Fibroblast of skin of left biceps (primary cell): ENCODE data around the gene RNF145.
"Not testable (repeated sequence)": the region's sequence is repeated elsewhere in the genome, so short reads cannot be mapped to it uniquely, and the experiment has no call there.

Experiments
- DNase-seq, 2 experiments: peaks; one replicate each; pipeline ENCODE4 v3.0.0-alpha.2; 2013; ENCODE audit warnings: low read depth in 2 of 2

The RNF145 gene, protein sequence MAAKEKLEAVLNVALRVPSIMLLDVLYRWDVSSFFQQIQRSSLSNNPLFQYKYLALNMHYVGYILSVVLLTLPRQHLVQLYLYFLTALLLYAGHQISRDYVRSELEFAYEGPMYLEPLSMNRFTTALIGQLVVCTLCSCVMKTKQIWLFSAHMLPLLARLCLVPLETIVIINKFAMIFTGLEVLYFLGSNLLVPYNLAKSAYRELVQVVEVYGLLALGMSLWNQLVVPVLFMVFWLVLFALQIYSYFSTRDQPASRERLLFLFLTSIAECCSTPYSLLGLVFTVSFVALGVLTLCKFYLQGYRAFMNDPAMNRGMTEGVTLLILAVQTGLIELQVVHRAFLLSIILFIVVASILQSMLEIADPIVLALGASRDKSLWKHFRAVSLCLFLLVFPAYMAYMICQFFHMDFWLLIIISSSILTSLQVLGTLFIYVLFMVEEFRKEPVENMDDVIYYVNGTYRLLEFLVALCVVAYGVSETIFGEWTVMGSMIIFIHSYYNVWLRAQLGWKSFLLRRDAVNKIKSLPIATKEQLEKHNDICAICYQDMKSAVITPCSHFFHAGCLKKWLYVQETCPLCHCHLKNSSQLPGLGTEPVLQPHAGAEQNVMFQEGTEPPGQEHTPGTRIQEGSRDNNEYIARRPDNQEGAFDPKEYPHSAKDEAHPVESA

DNA sequence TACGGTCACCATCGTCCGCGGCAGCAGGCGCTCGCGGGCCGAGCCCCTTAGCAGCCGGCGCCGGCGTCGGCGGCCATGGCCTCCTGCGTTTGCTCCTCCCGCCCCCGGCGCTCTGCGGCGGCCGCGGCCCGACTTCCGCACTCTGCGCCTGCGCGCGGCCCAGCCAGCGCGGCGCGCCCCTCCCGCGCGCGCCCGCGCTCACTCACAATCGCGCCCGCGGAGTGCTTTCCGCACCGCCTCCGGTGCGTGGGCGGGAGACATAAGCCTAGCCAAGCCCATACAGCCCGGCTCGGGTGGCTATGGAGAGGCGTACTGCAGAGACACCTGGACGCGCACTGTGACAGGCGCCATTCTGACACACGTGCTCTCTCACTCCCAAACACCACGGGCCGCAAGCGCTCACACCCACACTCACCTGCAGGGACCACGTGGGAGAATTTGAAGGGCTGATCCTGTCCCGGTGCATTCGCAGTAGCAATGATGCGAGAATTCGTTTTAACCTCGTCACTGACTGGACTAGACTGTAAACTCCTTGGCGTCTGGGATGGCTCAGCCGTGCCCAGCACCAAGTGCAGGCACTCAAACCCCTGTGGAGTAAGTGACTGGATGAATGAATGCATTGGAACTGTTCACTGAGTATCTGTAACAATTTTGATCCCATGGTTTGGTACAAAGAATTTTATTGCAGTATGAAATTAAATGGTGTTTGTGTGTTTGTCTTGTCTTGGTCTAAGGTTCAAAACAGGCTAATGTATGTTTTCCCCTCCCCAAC, at the start of gene RNF145:
Gene RNF145, minus strand, starts transcription at position 116 of the 772 bp plus-strand sequence. CDS start 5,936 bp downstream, outside the sequence.
- peak; percentile 56 to 57 for DNase-seq

DNA sequence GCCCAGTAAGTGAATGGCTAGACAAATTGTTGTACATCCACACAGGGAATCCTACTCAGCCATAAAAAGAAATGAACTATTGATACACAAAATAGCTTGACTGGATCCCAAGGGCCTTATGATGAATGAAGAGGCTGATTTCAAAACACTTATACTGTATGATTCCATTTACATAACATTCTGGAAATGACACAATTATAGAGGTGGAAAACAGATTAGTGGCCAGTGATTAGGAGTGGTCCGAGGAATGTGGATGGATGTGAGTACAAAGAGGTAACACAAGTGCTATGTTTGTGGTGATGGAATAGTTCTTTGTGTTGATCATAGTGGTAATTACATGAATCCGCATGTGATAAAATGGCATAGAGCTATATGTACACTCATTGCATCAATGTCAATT, 49.0 kb upstream of the RNF145 start:
- DNase-seq = no peak

DNA sequence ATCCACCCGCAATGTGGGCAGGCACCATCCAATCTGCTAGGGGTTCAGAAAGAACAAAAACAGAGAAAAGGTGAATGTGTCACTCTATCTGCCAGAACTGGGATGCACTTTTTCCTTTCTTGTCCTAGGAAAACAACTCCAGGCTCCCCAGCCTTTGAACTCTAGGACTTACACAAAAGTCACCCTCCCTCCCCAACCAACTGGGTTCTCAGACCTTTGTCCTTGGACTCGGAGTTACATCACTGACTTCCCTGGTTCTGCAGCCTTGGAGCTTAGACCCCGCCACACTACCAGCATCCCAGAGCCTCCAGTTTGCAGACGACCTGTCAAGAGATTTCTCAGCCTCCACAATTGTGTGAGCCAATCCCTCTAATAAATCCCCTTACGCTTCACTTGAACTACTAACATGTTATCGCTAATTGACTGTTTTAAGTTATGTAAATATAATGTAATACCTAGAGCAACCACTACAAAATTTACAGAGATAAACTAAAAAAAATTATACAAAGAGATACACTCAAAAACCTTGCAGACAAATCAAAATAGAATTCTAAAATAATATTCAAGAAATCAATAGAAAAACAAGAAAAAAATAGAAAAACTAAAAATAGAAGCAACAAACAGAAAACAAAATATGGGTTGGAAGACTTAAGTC, 48.4 kb upstream of the RNF145 start:
- DNase-seq = no peak

DNA sequence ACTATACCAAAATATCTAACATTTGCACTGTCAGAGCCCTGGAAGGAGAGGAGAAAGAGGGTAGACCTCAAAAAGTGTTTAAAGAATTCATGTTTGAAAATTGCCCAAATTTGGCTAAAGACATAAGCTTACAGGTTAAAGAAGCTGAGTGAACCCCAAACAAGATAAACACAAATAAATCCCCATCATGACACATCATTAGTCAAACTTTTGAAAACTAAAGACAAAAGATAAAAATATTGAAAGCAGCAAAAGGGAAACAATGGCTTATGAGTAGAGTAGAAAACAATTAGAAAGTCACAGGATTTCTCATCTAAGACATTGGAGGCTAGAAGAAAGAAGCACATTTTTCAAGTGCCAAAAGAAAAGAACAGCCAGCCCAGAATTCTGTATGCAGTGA, 47.7 kb upstream of the RNF145 start:
- DNase-seq = no peak

DNA sequence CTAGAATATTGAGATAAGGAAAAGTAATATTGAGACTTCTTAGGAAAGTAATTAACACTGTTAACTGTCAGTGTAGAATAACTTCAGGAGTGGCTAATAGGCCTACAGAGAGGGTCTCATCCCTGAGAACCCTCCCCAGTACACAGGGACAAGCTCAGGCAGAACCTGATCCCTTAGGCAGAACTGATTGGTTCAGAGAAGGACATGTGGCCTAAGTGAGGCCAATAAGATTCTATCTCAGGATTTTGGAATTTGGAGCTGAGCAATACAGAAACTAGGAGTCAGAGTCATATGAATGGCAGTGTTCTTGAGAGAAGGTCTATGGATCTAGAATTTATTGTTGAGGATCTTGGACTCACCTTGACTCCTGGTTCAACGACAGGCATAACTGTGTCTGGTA, 42.8 kb upstream of the RNF145 start:
- DNase-seq = no peak

DNA sequence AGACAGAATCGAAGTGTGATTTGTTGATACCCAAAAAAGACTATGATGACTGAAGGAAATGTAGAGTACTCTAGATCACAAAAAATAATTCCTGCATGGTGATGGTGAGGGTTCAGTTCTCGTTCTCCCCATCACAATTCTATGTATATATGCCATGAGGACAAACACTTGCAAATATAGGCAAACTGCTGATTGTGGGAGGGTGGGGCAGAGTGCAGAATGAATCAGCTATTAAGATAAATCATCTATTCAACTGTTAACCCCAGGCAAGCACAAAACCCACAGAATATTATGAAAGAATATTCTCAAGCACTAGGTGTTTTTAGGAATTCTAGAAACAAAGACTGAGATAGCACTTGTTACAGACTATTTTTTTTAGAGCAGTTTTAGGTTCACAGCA, 39.8 kb upstream of the RNF145 start:
- no peak for DNase-seq

DNA sequence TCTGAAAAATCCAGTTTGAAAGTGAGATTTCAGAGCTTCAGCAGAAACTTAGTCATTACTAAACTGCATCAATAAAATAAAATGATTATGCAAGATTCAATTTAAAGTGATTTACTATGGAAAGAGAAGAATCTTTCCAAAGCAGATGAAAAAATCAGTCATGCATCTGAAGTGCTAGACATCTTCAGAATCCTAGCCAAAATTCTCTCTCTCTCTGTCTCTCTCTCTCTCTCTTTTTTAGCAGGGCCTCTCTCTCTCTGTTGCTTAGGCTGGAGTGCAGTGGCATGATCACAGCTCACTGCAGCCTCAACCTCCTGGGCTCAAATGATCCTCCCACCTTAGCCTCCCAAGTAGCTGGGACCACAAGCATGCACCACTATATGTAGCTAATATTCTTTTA, 35.5 kb upstream of the RNF145 start:
- no peak for DNase-seq

DNA sequence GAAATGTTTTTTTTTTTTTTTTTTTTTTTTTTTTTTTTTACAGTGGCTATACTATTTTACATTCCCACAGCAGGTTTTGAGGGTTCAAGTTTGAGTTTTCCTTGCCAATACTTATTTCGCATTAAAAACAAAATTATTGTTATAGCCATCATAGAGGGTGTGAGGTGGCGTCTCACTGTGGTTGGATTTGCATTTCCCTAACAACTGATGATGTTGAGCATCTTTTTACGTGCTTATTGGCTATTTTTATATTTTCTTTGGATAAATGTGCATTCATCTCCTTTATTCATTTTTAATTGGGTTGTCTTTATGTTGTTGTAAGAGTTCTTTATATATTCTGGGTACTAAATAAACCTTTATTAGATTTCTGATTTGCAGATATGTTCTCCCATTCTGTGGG, 34.8 kb upstream of the RNF145 start:
- no peak for DNase-seq

DNA sequence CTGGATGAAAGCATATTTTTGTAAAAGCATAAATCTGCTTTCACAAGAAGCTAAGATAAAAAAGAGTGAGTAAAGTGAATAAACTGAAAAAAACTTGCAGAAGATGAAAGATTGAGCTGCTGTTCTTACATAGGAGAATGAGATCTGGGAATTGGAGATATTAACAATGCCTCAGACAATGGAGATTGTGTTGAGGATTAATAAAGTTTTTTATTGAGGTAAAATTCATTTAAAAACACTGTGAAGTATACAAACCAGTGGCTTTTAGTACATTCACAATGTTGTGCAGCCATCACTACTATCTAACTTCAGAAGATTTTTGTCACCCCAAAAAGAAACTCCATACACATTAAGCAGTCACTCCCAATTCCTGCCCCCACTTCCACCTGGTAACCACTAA, 34.0 kb upstream of the RNF145 start:
- DNase-seq = no peak

DNA sequence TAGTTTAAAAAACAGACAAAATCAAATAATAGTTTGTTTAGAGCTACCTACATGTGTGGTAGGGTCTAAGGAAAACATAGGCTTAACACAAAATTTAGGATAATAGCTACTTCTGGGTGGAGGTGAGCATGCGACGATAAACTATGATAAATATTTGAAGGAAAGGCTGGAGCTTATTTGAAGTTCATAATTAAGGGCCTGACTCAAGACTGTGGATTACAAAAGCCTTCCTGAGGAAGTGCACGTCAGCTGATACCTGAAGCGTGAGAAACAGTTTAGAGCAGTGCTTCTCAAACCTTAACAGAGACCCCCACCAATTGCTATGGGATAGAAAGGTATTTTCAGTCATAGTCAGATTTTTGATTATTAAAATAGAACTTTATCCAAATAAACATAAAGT, 33.3 kb upstream of the RNF145 start:
- DNase-seq = no peak

DNA sequence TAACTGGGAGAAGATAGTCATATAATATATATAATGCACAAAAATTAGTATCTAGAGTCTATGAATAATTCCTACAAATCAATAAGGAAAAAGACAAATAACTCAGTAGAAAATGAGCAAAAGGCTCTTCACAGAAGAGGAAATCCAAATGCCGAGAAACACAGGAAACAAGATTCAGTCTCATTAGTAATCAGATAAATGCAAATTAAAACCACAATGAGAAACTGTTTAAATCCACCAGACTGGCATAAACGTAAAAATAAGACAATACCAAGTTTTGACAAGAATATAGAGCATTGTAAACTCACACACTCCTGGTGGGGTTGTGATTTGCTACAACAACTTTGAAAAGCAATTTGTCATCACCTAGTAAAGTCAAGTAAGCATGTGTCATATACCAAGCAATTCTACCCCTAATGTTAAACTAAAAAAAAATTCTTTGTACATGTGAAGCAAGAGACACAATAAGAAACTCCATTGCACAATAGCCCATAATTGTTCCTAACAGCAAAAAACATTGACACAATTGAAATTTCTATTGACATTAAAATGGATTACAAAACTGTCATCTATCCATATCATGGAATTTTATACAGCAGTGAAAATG, 32.7 kb upstream of the RNF145 start:
- DNase-seq = no peak

DNA sequence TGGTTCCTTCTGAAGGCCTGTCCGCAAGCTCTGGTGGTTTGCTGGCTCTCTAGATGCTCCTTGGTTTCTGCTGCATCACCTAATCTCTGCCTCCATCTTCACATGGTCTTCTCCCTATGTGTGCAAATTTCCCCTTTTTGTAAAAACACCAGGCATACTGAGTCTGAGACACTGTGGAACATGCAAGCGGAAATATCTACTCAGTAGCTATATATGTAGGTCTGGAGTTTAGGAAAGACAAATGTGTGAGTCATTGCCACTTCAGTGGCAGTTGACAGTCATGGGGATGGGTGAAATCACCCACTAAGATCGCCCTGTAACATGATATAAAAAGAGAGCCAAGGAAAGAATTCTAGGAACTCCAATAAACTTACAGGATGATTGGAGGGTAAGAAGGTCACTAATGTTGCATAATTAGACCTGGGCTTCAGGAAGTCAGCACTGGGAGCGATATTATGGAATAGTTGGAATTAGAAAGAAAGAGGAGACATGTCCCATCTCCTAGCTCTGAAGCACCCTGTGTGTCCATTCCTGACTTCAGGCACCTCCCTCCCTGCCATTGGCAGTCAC, 31.0 kb upstream of the RNF145 start:
- peak in 1 of 2 experiments; percentile 8 for DNase-seq

DNA sequence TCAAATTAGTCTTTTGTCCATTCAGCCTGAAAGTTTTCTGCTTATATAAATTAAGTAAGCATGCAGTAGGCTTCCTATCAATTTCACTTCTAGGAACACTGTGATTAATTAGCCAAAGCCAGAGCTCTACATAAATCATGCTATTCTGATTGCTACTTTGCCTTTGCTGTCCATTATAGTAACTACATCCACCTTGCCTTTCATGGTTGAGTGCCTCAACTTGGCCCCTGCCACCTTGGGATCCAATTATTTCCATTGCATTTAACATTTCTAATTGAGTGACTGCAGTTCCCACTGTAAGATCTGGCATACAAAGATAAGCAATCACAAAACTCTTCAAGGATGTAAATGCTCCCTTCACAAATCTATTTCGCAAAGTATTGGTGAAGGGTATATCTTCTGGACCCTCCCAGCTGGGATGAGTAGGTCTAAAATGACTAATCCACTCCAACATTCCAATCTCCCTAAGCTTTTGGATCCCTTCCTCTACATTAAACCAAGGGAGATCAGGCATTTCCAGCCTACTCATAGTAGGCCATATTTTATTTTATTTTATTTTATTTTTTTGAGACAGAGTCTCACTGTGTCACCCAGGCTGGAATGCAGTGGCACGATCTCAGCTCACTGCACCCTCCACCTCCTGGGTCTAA, 26.6 kb upstream of the RNF145 start:
- not testable (repeated sequence) for DNase-seq

DNA sequence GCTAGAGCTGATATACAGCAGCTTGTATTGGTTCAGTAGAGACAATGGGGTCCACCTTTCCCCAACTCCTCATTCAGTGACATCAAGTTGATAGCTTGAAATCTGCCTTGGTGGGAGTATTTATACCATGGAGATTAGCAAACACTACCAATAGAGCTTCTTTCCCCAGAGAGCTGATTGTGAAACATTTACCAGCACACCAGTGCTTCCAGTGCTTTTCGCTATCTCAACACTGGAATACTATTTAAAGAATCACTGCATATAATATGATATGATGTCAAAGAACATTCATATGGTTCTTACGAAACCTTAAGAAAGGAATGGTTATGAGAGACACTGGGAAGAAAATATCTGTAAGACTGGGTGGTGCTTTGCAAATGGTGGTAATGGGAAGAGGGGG, 21.8 kb upstream of the RNF145 start:
- no peak for DNase-seq

DNA sequence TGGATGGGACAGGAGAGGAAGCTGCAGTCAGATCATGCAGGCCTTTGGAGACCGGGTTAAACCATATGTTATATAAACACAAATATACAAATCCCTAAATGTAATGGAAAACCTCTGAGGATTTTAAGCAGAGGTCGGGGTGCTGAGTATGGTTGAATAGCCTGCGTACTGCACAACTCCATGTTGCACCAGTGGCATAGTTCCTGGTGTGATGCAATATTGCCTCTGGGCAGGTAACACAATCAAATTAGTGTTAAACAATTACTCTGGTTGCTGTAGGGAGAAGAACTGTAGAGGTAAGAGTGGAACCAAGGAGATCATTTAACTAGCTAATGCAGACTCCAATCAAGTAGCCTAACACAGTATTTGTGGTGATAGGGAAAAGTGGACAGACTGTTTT, 21.3 kb upstream of the RNF145 start:
- DNase-seq = no peak

DNA sequence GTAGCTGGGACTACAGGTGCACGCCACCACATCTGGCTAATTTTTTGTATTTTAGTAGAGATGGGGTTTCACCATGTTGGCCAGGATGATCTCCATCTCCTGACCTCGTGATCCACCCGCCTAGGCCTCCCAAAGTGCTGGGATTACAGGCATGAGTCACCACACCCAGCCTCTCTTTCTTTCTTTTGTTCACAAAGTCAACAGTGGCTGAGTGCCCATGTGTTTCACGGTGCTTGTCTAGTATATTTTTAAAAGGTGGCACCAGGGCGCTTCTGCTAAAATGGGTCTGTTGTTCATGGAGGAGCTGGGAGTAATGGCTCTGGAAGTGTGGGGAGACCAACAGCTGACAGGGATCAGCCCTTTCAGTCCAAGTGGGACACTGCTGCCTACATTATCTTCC, 18.7 kb upstream of the RNF145 start:
- not testable (repeated sequence) for DNase-seq

DNA sequence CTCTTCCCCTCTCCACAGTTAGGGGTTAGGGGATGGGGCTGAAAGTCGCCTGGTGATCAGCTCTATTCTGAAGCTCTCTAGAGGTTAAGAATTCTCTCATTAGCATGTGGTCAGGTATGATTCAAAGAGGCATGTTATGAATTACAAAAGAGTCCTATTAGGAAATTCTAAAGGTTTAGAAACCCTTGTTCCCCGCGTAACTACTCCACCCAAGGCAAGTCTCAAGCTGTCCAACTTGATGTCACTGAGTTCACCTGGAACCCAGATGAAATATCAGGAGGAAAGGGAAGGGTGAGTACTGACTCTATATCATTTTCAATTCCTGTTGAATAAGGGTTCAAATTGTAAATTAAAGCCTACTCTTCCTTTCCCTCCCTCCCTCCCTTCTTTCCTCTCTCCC, 18.1 kb upstream of the RNF145 start:
- DNase-seq = no peak

DNA sequence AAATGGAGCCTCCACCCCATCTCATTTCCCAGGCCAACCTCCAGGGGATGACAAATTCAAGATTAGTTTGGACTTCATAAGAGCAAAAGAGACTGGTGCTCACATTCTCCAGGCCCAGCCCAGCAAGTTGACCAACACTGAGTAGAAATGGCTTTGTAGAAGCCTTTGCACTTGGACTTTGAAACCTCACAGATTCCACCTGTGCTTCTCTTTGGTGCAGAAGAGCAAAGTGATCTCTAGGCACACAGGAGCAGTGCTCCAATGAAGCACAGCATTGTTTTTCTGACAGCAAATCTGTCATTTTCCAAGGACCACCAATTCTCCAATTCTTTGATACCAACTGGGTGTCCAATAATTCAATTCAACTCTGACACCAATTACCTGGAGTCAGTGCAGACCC, 17.1 kb upstream of the RNF145 start:
- DNase-seq = no peak

DNA sequence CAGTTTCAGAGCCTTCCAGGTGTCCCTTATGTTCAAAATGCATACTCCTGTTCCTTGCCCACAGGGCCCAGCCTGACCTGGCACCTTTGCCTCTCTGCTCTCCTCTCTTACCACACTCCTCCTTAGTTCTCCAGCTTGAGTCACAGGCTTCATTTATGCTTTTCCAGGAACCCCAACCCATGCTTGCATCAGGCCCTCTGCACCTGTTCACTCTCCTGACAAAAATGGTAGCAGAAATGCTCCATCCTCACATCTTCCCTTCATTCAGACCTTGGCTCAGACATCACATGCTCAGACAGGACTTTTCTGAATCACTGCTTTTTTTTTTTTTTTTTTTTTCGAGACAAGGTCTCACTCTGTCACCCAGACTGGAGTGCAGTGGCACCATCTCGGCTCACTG, 15.1 kb upstream of the RNF145 start:
- DNase-seq = no peak

DNA sequence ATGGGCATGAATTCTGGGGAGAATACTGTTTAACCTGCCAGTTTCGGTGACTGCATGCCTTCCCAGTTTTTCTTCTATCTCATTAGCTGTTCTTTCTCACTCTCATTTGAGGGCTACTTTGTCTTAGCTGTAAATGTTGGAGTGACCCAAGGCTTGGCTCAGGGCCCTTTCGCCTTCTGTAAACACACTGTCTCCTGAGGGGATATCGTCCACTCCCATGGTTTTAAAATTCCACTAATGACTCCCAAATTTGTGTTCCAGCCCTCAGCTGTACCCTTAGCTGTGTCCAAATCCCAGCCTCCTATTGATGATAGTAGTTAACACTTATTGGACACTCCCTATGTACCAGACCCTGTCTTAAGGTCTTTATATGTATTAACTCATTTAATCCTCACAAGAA, 14.1 kb upstream of the RNF145 start:
- DNase-seq = no peak

DNA sequence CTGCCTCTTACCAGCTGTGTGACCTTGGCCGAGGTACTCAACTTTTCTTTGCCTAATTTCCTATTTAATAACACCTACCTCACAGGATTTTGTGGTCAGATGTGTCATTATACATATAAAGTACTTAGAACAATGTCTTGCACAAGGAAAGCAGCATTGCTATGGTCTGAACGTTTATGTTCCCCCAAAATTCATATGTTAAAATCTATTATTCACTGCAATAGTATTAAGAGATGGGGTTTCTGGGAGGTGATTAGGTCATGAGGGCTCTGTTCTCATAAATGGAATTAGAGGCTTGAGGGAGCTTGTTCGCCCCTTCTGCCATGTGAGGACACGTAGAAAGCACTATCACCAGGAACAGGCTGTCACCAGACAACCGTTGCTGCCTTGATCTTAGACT, 10.9 kb upstream of the RNF145 start:
- no peak for DNase-seq
